HG02610 (cell line): ENCODE results near the gene WDR37.

ENCODE experiments used
- ATAC-seq: cut with Tn5 transposase; IDR thresholded peaks from one replicate; pipeline ENCODE4 v1.9.1; 2021; ENCODE audit warnings: mild to moderate bottlenecking, moderate library complexity; ENCODE audit not compliant: unreplicated experiment

The WDR37 gene

DNA sequence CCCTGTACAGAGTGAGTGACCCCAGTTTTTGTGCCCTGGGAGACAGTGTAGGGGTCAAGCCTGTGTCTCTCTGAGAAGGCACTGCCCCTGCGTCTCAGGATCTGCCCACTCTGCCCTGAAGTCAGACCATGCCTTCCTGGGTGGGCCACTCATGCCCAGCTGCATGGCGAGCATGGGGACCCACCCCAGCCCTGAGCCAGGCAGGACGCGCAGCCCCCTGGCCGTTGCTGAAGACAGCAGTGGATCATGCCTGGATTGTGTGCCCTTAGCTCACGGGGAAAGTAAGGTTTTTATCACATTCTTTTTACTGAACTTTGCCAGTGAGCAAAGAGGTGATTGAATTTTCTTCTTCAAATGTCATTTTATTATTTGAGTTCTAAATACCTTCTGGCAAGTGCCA is 66.2 kb downstream of the WDR37 start:
- ATAC-seq, result no peak

DNA sequence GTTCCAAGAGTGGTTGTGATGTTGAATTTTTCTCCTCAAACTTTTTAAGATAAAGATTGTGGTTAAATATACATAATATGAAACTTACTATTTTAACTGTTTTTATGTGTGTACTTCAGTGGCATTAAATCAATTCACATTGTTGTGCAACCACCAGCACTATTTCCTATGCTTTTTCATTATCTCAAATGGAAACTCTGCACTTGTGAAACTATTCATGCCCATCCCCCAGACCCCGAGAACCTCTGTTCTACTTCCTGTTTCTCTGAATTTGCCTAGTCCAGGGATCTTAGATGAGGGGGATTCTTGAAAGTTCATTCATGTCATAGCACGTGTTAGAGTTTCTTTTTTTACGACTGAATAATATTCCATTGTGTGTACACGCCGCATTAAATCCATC is 67.0 kb downstream of the WDR37 start:
- no peak for ATAC-seq

DNA sequence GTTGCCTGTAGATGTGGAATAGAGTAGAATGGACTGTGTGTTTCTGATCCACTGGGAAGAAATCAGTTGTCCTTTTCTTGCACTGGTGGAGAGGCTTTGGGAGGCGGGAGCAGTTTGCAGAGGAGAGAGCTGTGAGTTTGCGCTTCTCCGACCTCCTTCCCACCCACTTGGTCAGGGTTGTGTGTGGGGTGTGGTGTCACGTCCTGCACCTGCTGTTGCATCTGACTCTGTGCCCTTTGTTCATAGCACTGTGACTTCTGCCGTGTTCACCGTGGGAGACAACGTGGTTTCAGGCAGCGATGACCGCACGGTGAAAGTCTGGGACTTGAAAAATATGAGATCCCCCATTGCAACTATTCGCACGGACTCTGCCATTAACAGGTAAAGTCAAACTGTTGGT is 67.8 kb downstream of the WDR37 start:
- no peak for ATAC-seq

DNA sequence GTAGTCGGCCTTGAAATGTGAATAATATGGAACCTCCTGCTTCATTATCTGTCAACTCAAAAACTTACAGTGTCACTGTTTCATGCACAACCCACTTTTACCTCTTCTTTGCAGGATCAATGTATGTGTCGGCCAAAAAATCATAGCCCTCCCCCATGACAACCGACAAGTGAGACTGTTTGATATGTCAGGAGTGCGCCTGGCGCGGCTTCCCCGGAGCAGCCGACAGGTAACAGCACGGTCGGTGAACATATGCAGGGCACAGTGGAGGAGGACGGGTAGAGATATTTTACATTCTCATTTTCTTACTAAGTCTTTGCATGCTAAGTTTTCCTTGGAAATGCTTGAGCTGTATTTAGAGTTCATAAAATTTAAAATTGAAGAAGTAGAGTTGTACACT is 68.6 kb downstream of the WDR37 start:
- no peak for ATAC-seq

DNA sequence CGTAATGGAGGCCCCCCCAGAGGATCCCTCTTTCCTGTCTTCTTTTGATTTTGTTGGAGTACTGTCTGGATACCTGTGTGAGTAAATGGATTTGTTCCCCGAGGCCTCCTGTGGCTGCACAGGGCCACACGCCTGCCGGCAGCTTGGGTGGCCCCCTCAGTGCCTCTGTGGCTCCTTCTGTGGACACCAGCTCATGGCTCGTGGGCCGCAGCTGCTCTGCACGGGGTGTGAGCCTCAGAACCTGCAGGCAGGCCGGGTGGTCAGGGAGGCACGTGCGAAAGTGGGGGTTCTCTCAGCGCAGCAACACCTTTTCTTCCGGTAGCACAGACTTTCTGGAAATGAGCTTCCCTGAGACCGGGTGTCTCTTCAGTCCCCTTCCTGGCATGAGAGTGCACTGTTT is 70.3 kb downstream of the WDR37 start:
- no peak for ATAC-seq

DNA sequence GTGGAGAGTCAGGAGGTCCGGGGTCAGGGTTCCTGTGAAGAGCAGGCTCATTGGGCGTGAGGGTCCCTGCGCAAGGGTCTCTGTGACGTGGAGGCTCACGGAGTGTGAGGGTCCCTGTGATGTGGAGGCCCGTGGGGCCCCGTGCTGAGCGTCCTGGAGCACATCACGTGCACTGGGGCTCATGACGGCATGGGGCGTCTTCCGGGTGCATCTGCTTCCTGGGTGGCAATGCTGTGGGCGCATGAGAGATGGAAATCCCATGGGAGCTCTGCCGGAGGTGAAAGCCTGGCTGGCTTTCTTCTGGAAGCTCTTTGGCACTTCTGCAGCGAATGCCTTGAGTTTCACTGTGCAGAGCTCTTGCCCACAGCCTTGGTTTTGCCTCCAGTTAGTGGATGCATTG is 71.4 kb downstream of the WDR37 start:
- ATAC-seq, result no peak

DNA sequence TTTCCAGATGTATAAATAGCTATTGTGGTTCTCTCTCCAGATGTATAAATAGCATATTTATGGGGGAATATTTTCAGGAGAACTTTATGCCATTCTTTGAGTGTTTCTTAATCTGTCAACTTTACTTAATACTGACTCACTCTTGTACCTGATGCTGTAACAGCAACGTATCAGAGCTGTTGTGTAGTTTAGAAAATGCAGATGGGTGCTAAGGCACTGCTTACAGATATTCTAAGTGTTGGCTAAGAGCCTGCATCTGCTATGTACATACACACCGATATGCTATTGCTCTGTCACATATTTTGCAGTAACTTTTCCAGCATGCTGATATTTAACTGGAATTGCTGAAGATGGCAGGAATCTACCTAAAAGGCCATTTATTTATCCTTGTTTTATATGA is 71.9 kb downstream of the WDR37 start:
- no peak for ATAC-seq

DNA sequence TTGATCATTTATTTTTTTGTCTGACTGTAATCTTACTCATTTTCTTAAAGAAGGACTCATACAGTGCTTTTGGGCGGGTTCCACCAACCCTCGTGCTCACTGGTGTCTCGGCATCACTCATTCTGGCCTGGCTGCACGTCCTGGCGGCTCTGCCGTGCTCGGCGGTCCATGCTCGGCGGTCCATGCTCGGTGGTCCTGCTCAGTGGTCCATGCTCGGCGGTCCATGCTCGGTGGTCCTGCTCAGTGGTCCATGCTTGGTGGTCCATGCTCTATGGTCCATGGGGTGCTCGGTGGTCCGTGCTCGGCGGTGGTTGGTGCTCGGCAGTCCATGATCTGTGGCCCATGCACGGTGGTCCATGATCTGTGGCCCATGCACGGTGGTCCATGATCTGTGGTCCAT is 72.5 kb downstream of the WDR37 start:
- no peak for ATAC-seq

DNA sequence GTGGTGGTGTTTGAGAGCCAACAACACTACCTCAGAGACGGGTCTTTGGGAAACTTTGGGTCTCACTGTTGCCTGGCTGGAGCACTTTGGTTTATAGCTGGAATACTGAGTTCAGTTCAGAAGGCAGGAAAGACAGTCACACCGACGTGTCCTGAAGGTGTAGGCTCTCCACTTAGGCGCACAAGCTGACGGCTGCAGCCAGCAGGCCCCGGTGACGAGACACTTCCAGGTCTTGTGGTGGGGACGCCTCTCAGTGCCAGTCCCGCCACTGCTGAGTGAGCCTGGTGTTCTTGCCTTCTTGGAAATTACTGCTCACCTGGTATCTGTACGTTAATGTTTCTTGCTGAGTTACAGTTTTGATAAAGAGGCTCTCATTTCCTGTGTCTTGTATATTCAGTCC is 74.0 kb downstream of the WDR37 start:
- ATAC-seq, result no peak

DNA sequence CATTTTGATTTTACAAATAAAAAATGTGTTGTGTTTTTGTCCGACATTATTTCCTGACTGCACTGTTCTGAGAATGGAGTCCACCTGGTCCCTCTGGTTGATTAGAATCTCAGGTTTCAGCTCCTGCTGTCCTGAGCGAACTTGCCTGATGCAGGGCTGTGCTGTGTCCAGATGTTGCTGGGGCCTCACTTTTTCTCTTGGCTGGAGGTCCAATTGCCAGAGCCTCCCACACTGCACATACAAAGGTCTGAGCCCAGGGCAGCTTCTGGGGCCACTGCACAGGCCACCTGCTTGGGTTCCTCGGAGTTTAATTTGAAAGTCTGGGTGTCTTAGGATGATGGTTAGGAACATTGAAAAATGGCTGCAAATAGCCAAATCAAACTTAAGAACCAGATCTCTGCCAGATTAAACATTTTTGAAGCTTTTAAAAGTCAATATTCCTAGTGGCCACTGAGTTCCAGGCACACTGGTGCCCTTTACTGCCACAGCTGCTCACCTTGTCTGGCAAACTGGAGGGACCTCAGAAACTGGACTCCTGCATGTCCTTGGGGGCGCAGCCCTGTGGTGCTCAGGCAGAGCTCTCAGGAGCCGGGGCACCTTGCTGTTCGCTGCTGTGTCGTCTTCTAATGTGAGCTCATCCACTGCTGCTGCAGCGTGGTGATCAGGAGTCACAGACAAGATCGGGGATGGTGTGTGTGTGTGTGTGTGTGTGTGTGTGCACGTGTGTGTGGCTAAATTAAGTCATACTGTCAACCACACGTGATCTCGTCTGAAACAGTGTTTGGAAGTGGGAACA is 75.0 kb downstream of the WDR37 start:
- ATAC-seq, result no peak

DNA sequence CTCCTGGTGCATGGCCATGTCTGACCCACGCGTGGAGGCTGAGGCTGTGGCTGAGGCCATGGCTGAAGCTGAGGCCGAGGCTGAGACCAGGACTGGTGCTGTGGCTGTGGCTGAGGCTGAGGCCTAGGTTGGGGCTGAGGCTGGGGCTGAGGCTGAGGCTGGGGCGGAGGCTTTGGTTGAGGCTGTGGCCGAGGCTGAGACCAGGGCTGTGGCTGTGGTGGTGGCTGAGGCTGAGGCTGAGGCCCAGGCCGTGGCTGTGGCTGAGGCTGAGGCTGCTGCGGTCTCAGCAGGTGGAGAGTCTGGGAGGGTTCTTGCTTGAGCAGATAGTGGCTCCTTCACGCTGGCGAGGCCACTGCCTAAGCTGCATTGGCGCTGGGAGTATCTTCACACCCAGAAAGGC is 76.4 kb downstream of the WDR37 start:
- no peak for ATAC-seq

DNA sequence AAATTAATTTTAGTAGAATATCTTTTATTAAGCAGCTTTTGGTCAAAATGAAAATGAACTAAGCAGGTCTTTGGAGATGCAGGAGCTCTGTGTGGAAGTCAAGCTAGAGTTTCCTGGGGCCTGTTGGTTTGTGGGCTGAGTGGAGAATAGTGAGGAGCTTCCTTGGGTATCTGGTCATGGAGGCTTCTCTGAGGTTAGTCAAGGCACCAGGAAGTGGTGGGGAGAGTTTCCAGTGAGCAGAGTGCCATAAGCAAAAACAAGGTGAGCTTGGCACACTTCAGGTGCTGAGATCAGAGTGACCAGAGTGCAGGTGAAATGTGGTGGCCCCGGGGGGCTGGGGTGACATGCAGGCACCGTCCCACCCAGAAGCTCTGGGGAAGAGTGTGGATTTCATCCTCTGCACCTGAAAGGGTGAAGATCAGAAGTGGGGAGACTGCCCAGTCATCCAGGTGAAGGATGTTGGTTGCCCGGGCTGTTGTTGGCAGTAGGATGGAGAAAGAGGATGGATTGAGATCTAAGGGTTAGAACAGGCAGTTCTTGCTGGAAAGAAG is 77.4 kb downstream of the WDR37 start:
- no peak for ATAC-seq

DNA sequence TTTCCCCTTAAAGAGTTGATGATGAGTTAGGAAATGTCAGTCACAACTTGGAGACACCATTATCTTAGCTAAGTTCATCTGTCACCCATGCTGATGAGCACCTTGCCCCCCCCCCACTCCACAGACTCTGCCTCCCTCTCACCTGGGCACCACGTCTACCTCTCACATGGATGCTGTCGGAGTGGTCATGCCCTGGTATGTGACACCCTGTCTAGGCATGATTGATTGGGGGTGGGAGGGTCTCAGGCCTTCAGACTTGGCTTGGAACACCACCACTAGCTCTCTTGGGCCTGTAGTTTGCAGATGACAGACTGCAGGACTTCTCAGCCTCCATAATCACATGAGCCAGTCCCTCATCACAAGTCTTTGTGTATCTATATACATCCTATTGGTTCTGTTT is 78.0 kb downstream of the WDR37 start:
- no peak for ATAC-seq

DNA sequence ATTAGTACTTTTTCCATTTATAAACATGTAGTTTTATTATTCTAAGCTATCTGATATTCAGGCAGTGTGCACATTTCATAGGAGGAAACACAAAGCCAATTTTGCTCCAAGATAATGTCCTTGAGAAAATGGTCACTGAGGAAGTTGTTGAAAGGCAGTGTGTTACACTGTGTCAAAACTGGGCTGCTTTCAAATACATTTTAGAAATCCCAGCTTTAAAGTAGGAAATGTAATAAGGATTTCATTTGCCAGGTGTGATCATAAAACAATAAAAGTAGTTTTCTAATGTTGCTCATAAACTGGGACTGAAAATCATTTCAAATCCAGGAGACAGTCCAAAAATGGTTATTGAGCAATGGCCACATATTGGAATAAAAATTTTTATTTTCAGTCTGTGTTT is 80.1 kb downstream of the WDR37 start:
- ATAC-seq, result no peak

DNA sequence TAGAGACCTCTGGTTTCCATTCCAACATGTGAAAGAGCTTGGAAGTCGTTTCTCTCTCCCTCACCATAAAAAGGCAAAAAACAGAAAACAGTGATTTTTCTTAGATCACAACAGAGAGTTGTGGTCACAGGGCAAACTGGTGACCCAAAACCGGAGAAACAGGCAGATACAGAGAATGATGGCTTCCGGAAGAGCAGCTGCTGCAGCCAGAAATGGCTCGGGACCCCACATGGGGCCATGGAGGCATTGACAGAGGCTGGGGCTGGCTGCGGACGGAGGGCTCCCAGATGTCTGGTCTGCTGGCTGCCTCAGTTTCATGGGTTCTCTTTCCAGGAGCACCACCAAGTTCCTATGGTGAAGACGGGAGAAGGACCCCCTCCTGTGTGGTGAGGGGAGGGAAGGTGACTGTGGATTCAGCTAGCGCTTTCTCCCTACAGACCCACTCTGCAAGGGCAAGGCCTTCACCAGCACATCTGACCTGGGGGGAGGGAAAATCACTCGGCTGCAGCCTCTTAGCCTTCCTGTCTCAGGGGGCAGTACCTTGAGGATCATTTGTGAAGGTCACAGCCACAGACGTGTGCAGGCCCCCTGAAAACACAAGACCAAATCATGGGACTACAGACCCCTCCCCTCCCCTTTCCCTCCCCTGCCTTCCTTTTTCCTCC is 81.4 kb downstream of the WDR37 start:
- ATAC-seq, result no peak

DNA sequence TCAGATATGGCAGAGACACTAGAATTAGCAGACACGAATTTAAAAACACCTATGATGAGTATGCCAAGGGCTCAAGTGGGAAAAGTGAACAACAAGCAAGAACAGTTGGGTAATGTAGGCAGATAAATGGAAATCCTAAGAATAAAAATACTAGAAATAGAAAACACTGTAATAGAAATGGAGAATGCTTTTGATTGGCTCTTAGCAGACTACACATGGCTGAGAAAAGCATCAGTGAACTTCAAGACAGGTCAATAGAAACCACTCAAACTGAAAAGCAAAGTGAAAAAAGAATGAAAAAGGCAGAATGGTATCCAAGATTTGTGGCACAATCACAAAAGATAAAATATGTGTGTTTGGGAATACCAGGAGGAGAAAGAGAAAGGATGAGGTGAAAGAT is 82.3 kb downstream of the WDR37 start:
- ATAC-seq, result no peak

DNA sequence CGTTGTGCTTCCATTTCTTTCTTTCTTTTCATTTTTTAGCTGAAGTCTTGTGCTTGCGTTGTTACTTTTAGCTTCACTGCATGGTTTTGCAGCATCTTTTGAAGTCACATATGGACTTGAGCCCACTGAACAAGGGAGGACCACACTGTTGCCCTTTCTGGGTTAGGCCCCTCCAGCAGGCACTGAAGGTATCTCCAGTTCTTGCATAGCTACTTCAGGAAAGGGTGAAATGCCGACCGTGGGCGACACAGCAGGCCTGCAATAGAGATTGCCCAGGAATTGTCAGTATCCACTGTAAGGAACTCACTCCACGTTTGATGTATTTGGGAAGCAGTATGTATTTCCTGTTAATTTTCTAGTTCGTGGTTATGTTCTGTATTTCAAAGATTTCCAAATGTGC is 85.1 kb downstream of the WDR37 start:
- no peak for ATAC-seq

DNA sequence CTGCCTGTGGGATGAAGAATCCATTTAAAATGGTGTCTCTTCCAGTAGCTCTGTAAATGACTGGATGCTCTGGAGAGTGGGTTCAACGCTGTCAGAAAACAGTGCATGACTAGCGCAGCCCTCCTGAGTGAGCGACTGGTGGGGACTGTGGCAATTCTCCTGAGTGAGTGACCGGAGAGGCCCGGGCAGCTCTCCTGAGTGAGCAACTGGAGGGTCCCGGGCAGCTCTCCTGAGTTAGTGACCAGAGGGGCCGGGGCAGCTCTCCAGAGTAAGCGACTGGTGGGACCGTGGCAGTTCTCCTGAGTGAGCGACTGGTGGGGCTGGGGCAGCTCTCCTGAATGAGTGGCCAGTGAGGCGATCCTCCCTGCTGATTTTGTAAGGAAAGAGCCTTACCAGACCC is 85.5 kb downstream of the WDR37 start:
- ATAC-seq, result no peak

DNA sequence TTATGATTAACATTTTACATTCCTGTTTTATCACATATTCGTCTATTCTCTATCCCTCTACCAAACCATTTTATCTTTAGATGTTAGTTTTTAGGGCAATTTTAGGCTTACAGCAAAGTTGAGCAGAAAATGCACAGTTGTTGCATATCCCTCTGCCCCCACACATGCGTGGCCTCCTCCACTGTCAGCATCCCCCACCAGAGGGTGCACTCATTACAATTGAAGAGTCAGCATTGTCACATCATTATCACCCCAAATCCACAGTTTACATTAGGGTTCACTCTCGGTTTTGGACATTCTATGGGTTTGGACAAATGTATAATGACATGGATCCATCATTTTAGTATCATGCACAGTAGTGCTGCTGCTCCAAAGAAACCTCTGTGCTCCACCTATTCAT is 86.4 kb downstream of the WDR37 start:
- no peak for ATAC-seq

DNA sequence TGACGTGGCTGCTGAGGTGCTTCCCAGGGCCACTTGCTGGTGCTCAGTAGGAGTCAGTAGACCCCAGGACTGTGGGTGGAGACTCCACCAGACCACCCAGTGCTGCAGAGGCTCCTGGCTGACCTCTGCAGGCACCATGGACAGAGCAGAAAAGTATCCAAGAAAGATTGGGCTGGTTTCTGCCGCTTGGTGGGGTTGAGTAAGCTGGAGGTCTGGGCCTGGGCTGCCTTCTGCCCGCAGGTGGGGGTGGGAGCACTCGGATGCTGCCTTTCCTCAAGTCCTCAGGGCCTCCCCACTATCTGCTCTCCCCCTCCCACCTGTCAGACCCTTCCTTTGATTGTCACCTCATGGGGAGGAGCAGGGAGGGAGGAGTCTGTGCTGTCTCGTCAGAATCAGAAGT is 91.6 kb downstream of the WDR37 start:
- ATAC-seq, result no peak

DNA sequence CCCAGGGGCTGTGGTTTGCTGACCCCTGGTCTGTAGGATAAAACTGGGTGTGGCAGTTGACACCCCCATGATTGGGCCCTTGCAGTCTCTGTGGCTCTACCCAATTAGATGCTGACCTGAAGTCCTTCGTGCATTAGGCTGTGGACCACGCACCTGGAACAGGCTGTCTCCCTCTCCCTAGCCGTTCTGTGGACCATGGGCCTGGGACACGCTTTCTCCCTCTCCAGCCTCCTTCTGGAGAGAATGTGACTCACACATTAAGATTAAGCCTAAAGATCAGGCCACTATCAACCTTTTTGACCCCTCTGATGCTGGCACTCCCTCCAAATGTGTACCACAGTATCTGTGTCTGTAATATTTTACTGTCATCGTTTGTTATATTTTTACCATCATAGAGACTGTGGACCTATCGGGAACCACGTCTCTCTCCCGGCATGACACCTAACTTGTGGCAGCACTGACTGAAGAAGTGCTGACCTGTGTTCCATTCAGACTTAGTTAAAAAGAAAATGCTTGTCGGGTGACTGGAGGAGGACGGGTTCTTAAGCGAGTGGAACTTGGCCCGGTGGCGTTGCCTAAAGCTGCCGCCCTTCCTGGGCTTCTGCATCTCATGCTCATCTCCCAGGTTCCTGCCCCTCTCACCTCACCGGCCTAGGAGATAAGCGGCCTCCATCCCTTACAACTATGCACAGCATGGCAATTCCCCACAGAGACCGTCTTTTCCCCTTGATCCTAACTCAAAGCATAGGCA is 92.8 kb downstream of the WDR37 start:
- ATAC-seq, result no peak
